LNCAP (cell line): ENCODE measurements around the gene KRT6C.

Experiments
- TF ChIP-seq, protein P1 (sequence below): fragments of 450-650 bp; IDR thresholded peaks from 2 replicates; pipeline ENCODE4 v1.5.1; 2017; ENCODE audit warnings: mild to moderate bottlenecking

KRT6C gene

GRCh38 chr12:52486166-52487105 lies 12.8 kb upstream of the KRT6C start:
- TF ChIP-seq, protein P1, sequence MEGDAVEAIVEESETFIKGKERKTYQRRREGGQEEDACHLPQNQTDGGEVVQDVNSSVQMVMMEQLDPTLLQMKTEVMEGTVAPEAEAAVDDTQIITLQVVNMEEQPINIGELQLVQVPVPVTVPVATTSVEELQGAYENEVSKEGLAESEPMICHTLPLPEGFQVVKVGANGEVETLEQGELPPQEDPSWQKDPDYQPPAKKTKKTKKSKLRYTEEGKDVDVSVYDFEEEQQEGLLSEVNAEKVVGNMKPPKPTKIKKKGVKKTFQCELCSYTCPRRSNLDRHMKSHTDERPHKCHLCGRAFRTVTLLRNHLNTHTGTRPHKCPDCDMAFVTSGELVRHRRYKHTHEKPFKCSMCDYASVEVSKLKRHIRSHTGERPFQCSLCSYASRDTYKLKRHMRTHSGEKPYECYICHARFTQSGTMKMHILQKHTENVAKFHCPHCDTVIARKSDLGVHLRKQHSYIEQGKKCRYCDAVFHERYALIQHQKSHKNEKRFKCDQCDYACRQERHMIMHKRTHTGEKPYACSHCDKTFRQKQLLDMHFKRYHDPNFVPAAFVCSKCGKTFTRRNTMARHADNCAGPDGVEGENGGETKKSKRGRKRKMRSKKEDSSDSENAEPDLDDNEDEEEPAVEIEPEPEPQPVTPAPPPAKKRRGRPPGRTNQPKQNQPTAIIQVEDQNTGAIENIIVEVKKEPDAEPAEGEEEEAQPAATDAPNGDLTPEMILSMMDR = no peak

- TF ChIP-seq, protein P1 = no peak
Observed at GRCh38 chr12:52480073-52480472, 6.5 kb upstream of the KRT6C start.

DNA sequence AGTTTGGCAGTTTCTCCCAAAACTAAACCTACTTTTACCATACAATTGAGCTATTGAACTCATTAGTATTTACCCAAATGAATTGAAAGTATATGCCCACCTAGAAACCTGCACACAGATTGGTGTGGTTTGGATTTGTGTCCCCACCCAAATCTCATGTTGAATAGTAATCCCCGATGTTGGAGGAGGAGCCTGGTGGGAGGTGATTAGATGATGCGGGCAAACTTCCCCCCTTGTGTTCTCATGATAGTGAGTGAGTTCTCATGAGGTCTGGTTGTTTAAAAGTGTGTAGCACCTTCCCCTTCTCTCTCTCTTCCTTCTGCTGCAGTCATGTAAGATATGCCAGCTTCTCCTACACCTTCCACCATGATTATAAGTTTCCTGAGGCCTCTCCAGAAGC lies 4.0 kb upstream of the KRT6C start:
- TF ChIP-seq, protein P1 = no peak

DNA sequence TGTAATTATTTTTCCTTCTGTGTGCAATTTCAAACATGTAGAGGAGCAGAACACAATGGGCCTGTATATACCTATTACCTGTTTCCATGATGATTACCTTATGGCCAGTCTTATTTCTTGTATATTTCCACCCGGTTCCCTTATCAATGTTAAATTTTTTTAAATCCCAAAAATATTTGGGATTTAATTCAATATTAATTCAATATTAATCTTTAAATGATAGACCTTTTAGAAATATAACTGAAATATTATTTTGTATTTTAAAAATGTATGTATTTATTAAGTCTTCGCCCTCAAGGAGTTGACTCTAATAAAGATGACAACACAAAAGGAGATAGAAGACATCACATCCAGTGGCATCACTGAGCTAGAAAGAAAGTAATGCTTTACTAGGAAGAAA lies 607 bp upstream of the KRT6C start:
- TF ChIP-seq, protein P1 = no peak

DNA sequence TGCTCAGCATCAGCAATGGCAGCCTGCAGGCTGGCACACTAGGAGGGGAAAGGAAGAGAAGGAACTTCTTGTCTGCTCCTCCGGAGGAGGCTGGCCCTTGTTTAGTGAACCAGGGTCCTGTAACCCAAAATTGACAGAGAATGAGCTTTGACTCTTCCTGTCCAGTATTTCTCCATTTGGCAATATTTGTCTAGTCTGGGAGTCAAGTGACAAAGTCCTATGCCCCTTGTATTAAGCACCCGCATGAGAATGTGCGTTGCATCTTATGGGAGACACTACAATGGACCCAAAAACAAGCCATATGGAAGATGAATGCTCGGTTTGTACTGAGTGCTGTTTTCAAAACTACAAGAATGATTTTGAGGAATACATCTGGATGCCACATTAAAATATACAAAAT lies 3.8 kb downstream of the KRT6C start:
- TF ChIP-seq, protein P1 = no peak

- TF ChIP-seq, protein P1 = no peak
Observed at GRCh38 chr12:52464897-52465296, 8.7 kb downstream of the KRT6C start.

DNA sequence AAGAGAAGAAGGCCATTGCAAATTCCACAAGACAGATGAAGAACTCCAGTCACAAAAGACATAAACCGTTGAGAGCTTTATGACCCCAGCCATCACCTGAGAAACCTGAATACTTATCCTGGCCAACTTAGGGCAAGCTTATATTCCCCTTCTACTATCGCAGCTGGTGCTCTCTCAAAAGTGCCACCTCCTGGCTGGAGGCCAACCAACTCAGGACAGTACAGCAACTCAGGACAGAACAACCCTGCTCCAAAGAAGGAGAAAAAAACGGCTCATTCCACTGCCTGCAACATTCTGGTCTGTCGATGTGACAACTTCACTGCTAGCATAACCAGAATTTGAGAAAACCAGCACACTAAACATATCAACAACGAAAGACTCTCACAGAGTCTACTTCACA lies 11.9 kb downstream of the KRT6C start:
- TF ChIP-seq, protein P1 = no peak
